22Rv1 (cell line): ENCODE measurements around the gene GRB2.

Source experiments
- ZFX ChIP-seq: fragments of 450-650 bp; IDR thresholded peaks from 2 replicates; pipeline ENCODE4 v1.6.1; 2017; ENCODE audit warnings: antibody characterized with exemption, borderline replicate concordance
- TF ChIP-seq, protein P1 (sequence below): fragments of 450-650 bp; IDR thresholded peaks from 2 replicates; pipeline ENCODE4 v1.5.1; 2017; ENCODE audit warnings: mild to moderate bottlenecking

DNA sequence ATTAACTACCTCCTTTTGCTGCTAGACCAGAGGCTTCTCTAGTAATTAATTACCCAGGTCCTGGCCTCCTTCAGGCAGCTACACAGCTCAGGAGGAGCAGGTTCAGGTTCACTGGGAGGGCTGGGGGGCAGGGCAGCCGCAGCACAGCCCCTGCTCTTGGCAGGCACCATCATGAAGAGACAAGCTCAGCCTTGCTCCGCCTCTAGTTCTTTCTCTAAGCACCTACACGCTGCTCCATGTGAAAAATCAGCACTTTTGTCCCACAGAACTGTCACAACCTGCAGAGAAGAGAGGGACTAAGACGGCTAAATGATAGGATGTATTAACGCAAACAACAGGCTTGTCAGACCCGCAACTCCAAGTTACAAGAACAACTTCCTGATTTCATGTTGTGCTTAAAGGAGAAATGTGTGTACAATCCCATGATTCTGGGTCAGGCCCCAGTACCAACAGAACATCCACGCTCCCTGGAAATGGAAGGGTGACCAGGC, 53.4 kb downstream of the GRB2 start:
- TF ChIP-seq, protein P1, sequence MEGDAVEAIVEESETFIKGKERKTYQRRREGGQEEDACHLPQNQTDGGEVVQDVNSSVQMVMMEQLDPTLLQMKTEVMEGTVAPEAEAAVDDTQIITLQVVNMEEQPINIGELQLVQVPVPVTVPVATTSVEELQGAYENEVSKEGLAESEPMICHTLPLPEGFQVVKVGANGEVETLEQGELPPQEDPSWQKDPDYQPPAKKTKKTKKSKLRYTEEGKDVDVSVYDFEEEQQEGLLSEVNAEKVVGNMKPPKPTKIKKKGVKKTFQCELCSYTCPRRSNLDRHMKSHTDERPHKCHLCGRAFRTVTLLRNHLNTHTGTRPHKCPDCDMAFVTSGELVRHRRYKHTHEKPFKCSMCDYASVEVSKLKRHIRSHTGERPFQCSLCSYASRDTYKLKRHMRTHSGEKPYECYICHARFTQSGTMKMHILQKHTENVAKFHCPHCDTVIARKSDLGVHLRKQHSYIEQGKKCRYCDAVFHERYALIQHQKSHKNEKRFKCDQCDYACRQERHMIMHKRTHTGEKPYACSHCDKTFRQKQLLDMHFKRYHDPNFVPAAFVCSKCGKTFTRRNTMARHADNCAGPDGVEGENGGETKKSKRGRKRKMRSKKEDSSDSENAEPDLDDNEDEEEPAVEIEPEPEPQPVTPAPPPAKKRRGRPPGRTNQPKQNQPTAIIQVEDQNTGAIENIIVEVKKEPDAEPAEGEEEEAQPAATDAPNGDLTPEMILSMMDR: no peak
- TF ChIP-seq ZFX: no peak
